OCI-LY3 (cell line): ENCODE results near the gene EIF4A3.

Experiments
- H2AFZ ChIP-seq: fragments of 200-600, 300-600 bp; shearing (Covaris generic); 2 replicates; pipeline ENCODE4 v1.6.0; 2014; ENCODE audit warnings: antibody characterized with exemption, low read depth, low read length
- H3K27ac ChIP-seq: fragments of 200-600, 300-600 bp; sonication (generic); 2 replicates; pipeline ENCODE4 v1.5.1; 2014; ENCODE audit warnings: mild to moderate bottlenecking, low read length, moderate library complexity, mixed read lengths
- H3K27me3 ChIP-seq: fragments of 200-600, 300-600 bp; sonication (generic); 2 replicates; pipeline ENCODE4 v1.6.1; 2014; ENCODE audit warnings: low read depth, low read length, mixed read lengths
- H3K36me3 ChIP-seq: fragments of 200-600, 300-600 bp; sonication (generic); replicated peaks from 2 replicates; pipeline ENCODE3; 2014; ENCODE audit warnings: low read depth, low read length, mixed read lengths
- H3K4me1 ChIP-seq: fragments of 300-600, 200-600 bp; sonication (generic); 2 replicates; pipeline ENCODE4 v1.6.1; 2014; ENCODE audit warnings: low read length, mixed read lengths
- H3K4me2 ChIP-seq: fragments of 200-600, 300-600 bp; sonication (generic); 2 replicates; pipeline ENCODE4 v1.6.1; 2014; ENCODE audit warnings: low read length, mixed read lengths
- H3K4me3 ChIP-seq: fragments of 300-600, 200-600 bp; sonication (generic); 2 replicates; pipeline ENCODE4 v1.5.1; 2014; ENCODE audit warnings: antibody characterized with exemption, mild to moderate bottlenecking, low read length, moderate library complexity
- H3K79me2 ChIP-seq: fragments of 300-600, 200-600 bp; shearing (Covaris generic); 2 replicates; pipeline ENCODE4 v1.6.1; 2014; ENCODE audit warnings: mild to moderate bottlenecking, low read length, mixed read lengths
- H3K9ac ChIP-seq: fragments of 300-600, 200-600 bp; shearing (Covaris generic); 2 replicates; pipeline ENCODE4 v1.6.0; 2014; ENCODE audit warnings: mild to moderate bottlenecking, low read length, moderate library complexity
- H3K9me3 ChIP-seq: fragments of 200-600, 300-600 bp; shearing (Covaris generic); 2 replicates; pipeline ENCODE4 v1.6.1; 2014; ENCODE audit warnings: low read length, mixed read lengths; ENCODE audit not compliant: insufficient read depth
- H4K20me1 ChIP-seq: fragments of 200-600, 300-600 bp; sonication (generic); 2 replicates; pipeline ENCODE4 v1.6.1; 2016; ENCODE audit warnings: low read length, mixed read lengths; ENCODE audit not compliant: insufficient read depth
- EZH2phosphoT487 ChIP-seq: fragments of 200-600 bp; shearing (Covaris generic); IDR thresholded peaks from 2 replicates; pipeline ENCODE4 v1.6.1; 2018; ENCODE audit warnings: antibody characterized with exemption, mixed run types, low read depth
- TF ChIP-seq, protein P1 (sequence below): fragments of 200-600, 300-600 bp; sonication (generic); IDR thresholded peaks from 2 replicates; pipeline ENCODE4 v1.5.1; 2014; ENCODE audit warnings: antibody characterized with exemption, low read length, low read depth

EIF4A3 gene

DNA sequence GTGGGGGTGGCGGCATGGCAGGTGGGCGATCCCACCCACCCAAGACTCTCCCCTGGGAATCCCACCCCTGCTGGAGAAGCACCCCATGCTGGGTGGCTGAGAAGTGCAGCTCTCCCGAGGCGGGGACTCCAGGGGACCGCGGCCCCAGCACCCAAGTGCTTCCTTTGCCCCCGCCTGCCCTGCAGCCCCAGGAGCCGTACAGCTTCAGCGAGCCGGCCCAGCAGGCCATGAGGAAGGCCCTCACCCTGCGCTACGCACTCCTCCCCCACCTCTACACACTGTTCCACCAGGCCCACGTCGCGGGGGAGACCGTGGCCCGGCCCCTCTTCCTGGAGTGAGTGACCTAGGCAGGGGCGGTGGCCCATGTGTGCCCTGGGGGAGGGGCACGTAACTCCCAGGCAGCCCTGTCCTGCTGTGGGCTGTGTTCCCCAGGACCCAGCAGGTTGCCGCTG, 33.9 kb downstream of the EIF4A3 start:
- Histone ChIP-seq H3K4me2 (no peak overlapping the region), H3K9me3 (no peaks in the 10 kb centered on the region), H3K4me1 (no peaks in the 10 kb centered on the region), H3K27me3 (no peaks in the 10 kb centered on the region), H4K20me1 (no peaks in the 10 kb centered on the region), H3K79me2 (no peaks in the 10 kb centered on the region), H2AFZ (no peak overlapping the region), H3K4me3 (no peak overlapping the region), H3K9ac (no peak overlapping the region), H3K36me3 (no peaks in the 10 kb centered on the region), H3K27ac (no peak overlapping the region)
- no peak for TF ChIP-seq EZH2phosphoT487
- TF ChIP-seq, protein P1, sequence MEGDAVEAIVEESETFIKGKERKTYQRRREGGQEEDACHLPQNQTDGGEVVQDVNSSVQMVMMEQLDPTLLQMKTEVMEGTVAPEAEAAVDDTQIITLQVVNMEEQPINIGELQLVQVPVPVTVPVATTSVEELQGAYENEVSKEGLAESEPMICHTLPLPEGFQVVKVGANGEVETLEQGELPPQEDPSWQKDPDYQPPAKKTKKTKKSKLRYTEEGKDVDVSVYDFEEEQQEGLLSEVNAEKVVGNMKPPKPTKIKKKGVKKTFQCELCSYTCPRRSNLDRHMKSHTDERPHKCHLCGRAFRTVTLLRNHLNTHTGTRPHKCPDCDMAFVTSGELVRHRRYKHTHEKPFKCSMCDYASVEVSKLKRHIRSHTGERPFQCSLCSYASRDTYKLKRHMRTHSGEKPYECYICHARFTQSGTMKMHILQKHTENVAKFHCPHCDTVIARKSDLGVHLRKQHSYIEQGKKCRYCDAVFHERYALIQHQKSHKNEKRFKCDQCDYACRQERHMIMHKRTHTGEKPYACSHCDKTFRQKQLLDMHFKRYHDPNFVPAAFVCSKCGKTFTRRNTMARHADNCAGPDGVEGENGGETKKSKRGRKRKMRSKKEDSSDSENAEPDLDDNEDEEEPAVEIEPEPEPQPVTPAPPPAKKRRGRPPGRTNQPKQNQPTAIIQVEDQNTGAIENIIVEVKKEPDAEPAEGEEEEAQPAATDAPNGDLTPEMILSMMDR: no peak

DNA sequence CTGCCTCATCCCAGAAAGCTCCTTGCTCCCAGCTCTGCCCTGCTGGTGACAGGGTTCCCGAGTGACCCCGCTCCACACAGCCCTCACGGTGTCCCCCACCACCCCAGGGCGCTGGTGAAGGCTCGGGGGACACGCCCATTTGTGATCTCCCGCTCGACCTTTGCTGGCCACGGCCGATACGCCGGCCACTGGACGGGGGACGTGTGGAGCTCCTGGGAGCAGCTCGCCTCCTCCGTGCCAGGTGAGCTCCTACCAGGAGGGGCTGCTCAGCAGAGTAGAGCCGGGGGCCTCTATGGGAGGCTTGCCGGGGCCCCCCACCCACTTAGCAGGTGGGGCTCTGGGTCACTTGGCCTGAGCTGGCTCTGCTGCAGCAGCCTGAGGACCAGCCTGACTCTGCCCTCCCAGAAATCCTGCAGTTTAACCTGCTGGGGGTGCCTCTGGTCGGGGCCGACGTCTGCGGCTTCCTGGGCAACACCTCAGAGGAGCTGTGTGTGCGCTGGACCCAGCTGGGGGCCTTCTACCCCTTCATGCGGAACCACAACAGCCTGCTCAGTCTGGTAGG, 34.4 kb downstream of the EIF4A3 start:
- no peak overlapping the region for H2AFZ ChIP-seq
- H3K36me3 ChIP-seq: no peaks in the 10 kb centered on the region
- no peaks in the 10 kb centered on the region for H3K79me2 ChIP-seq
- H3K4me2 ChIP-seq: no peak overlapping the region
- H3K9me3 ChIP-seq: no peaks in the 10 kb centered on the region
- no peaks in the 10 kb centered on the region for H4K20me1 ChIP-seq
- no peak overlapping the region for H3K27ac ChIP-seq
- TF ChIP-seq, protein P1: no peak
- TF ChIP-seq EZH2phosphoT487: no peak
- H3K4me3 ChIP-seq: no peak overlapping the region
- no peak overlapping the region for H3K9ac ChIP-seq
- H3K4me1 ChIP-seq: no peaks in the 10 kb centered on the region
- no peaks in the 10 kb centered on the region for H3K27me3 ChIP-seq

DNA sequence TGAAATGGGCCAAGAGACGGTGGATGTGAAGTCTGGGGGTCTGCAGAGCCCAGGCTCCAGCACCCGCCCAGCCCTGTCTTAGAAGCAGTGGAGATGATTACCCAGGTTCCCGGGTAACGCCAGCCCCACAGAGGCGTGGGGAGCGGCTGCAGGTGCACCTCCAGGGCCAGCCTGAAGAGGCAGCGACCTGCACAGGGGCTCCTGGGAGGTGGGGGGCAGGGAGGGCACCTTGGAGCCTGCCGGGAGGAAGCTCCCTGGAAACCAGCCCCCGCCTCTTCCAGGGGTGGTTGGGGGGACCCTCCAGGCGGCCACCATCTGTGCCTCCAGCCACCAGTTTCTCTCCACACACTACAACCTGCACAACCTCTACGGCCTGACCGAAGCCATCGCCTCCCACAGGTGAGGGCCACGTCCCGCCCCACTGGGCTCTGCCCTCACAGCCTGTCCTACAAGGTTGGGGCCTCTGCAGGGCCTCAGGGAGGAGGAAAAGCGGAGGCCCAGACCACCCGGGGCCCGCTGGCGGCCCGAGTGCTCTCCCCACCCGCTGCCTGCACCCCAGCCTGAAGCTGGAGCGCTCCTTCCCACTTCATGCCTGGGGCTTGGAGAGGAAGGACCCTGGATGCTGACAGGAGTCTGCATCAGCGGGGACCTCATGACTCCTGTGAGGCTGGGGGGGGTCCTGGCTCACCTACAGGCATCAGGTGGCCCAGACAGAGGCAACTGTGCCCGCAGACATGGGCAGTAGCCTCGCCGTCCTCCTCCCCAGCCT, 35.0 kb downstream of the EIF4A3 start:
- Histone ChIP-seq H3K27me3 (no peaks in the 10 kb centered on the region), H3K36me3 (no peaks in the 10 kb centered on the region), H2AFZ (no peak overlapping the region), H3K4me2 (no peak overlapping the region), H4K20me1 (no peaks in the 10 kb centered on the region), H3K4me3 (no peak overlapping the region), H3K79me2 (no peaks in the 10 kb centered on the region), H3K27ac (no peak overlapping the region), H3K9ac (no peak overlapping the region), H3K9me3 (no peaks in the 10 kb centered on the region), H3K4me1 (no peaks in the 10 kb centered on the region)
- TF ChIP-seq, protein P1: no peak
- no peak for TF ChIP-seq EZH2phosphoT487

DNA sequence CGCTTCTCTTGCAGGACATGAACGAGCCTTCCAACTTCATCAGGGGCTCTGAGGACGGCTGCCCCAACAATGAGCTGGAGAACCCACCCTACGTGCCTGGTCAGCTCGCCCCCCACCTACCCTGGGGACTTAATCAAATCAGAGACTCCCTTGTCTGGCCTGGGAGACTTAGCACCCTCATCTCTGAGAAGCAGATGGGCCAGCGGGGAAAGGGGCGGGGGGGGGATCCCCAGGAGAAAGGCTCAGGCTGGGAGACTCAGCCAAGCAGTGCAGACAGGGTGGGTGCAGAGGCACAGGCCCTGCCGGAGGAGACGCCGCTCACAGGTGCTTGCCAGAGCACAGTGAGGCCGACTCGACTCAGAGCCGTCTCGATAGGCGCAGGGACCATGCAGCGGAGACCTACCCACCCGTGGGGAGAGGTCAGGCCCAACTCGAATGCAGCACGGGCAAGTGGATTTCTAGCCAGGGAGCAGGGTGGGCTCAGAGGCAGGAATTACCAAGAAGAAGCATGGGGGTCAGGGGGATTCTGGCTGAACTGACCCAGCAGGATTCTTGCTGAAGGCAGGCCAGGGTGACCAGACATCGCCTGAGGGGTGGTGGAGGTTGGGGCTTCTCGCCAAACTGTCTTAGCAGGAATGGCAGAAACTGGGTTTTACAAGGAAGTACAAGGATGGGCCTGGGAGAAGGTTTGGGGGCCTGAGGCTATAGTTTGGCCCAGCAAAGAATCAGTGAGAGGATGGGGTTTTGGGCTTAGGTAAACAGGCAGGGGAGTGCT, 35.8 kb downstream of the EIF4A3 start:
- no peaks in the 10 kb centered on the region for H3K9me3 ChIP-seq
- no peaks in the 10 kb centered on the region for H3K27me3 ChIP-seq
- no peak overlapping the region for H3K27ac ChIP-seq
- no peak overlapping the region for H3K4me3 ChIP-seq
- H3K79me2 ChIP-seq: no peaks in the 10 kb centered on the region
- no peak overlapping the region for H3K4me2 ChIP-seq
- H4K20me1 ChIP-seq: no peaks in the 10 kb centered on the region
- H2AFZ ChIP-seq: no peak overlapping the region
- H3K36me3 ChIP-seq: no peaks in the 10 kb centered on the region
- H3K9ac ChIP-seq: no peak overlapping the region
- TF ChIP-seq, protein P1: no peak
- no peak for TF ChIP-seq EZH2phosphoT487
- no peaks in the 10 kb centered on the region for H3K4me1 ChIP-seq
